ENCODE data around the gene GRIN2D.

GRCh38 chr19:48417421-48417820 lies 24.0 kb downstream of the GRIN2D start:
- TF ChIP-seq POLR2A (IDR thresholded peaks at IDR 0.05; ENCODE audit: low read length): no peak
- TF ChIP-seq GATA1 (IDR thresholded peaks at IDR 0.05; ENCODE audit: low read depth, low read length): no peak

Data from erythroblast (primary cell).